NB4 (cell line): ENCODE measurements around the gene ZNF423.
A peak's percentile ranks its signal among the peaks of the same experiment; 100 is the strongest.

Experiments used
- DNase-seq: peaks from one replicate; pipeline ENCODE4 v3.0.0; 2010; ENCODE audit warnings: low read depth
- H3K4me3 ChIP-seq: one replicate; pipeline ENCODE4 v1.5.1; 2011; ENCODE audit warnings: mild to moderate bottlenecking, low read depth, low read length, moderate library complexity
- MYC ChIP-seq: IDR thresholded peaks from 2 replicates; pipeline ENCODE4 v1.6.1; 2011; ENCODE audit warnings: low read depth, low read length
- POLR2A ChIP-seq: IDR thresholded peaks from 2 replicates; pipeline ENCODE4 v1.6.1; 2011; ENCODE audit warnings: mild to moderate bottlenecking; ENCODE audit not compliant: insufficient read length; ENCODE audit errors: extremely low read depth
- TF ChIP-seq, protein P1 (sequence below): IDR thresholded peaks from 2 replicates; pipeline ENCODE4 v1.6.1; 2011; ENCODE audit warnings: low read depth, low read length
- TF ChIP-seq, protein P2 (sequence below): IDR thresholded peaks from one replicate; pipeline ENCODE4 v1.5.1; 2012; ENCODE audit warnings: low read depth, low read length

The ZNF423 gene

DNA sequence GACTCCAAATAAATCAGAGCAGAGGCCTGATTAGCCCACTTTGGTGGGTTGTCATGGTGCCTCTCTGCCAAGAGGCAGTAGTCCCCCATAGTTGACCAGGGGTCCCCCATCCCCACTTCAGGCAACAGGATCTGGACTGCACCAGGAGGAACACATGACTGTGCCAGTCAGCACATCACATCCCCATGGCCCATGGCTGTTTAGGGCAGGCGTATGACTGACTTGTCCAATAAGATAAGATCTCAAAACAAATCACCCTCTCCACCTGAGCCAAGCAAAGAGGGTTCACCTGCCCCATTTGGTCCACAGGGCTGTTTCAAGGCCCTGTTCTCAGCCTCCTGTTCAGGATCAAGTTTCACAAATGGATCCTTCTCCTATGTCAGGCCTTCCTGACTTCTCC is 389.0 kb downstream of the ZNF423 start:
- TF ChIP-seq, protein P1, sequence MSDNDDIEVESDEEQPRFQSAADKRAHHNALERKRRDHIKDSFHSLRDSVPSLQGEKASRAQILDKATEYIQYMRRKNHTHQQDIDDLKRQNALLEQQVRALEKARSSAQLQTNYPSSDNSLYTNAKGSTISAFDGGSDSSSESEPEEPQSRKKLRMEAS, result no peak
- TF ChIP-seq MYC, result no peak
- no peak for DNase-seq
- H3K4me3 ChIP-seq, result no peak overlapping the region

DNA sequence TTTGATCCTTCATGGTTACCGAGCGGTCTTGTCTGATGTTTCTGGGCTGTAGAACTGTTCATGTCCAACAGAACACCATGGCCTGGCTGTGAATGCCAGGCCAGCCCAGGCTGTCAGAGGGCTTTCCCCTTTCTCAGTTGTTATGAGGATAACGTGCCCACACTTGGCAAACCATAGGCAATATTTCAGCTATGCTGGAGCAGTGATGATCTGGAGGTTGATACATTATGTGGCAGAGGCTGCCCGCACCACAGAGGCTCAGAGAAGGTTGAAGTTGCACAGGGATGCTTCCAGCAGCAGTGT is 389.4 kb downstream of the ZNF423 start:
- no peak for DNase-seq
- TF ChIP-seq, protein P1, result no peak
- no peak overlapping the region for H3K4me3 ChIP-seq

DNA sequence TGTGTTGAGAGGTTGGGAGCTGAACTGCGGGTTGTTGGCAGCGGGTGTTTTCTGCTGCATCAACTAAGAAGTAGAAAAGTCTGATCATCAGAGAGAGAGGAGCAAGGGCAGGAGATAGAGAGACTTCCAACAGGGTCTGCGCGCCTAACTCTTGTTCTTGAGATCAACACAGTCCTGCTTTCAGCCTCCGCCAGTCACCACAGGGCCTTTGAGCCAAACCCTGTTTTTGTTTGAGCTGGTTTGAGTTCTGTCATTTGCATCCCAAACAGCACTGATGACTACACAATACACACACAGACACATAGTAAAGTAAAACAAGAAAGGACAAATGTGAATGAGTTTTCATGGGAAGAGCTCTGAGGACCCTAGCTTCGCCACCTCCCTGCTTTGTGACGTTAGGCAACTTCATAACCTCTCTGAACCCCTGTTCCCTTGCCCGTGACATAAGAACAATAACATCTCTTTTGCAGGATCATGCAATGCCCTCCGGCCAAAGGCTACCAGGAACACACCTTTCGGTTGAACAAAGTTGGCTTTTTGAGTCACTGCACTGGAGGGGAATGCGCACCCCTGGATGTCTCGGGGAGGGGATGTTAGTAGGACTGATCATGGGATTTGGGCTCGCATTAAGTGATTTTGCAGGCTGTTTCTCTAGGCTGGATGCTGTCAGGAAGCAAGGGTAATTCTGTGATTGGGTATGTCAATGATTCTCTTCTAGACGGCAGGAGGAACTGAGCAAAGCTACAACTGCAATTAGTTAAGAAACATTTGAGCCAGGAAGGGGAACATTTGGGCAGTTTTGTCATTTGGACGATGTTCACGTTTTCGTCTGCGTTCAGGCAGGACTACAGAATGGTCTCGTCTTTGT is 390.0 kb downstream of the ZNF423 start:
- no peak for DNase-seq

DNA sequence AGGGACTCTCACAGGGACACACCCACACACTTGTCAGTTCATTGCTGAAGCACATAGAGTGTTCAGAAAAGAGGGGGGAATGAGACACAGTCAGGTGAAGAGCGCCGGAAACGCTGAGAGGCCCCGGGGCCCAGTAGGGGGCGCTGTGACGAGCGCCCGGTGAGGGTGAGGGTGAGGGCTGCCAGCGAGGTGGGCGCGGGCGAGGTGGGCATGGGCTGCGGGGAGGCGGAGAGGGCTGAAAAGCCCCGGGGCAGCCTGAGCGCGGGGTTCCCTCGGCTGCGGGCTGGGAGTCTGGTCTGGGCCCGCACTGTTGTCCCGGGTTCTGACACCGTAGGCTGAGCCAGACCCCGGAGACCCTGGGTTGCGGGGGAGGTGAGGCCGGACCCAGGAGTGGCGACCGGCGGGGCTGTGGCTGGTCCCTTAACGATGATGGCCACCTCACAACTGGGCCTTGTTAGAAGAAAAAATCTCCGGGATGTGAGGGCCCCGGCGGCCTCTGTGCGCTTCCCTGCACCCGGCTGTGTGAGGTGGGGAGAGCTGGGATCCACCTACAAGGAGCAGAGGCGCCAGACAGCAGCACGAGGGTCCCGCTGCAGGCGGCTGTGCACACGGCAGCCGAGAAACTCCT is 390.9 kb downstream of the ZNF423 start:
- TF ChIP-seq, protein P2, sequence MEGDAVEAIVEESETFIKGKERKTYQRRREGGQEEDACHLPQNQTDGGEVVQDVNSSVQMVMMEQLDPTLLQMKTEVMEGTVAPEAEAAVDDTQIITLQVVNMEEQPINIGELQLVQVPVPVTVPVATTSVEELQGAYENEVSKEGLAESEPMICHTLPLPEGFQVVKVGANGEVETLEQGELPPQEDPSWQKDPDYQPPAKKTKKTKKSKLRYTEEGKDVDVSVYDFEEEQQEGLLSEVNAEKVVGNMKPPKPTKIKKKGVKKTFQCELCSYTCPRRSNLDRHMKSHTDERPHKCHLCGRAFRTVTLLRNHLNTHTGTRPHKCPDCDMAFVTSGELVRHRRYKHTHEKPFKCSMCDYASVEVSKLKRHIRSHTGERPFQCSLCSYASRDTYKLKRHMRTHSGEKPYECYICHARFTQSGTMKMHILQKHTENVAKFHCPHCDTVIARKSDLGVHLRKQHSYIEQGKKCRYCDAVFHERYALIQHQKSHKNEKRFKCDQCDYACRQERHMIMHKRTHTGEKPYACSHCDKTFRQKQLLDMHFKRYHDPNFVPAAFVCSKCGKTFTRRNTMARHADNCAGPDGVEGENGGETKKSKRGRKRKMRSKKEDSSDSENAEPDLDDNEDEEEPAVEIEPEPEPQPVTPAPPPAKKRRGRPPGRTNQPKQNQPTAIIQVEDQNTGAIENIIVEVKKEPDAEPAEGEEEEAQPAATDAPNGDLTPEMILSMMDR, result peak; percentile 48
- no peak for TF ChIP-seq MYC
- no peak overlapping the region for H3K4me3 ChIP-seq
- DNase-seq, result no peak

More for the DNA sequence above, 390.0 kb downstream of the ZNF423 start:
- TF ChIP-seq POLR2A, result no peak
- H3K4me3 ChIP-seq, result no peak overlapping the region

DNA sequence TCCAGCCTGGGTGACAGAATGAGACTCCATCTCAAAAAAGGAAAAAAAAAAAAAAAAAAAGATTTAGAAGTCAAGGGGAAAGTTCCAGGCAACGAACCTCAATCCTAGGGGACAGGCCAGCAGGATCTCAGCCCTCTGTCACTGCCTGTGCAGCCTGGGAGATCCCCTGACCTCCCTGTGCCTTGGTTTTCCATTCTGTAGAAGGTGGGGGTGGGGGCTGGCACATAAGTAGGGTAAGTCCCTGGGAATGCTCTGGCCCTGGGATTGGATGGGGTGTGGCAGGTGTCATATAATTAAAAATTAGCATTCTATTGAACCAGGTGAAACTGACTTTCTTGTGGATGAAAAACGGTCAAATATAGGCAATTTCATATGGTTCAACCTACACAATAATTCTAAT is 391.8 kb downstream of the ZNF423 start:
- no peak overlapping the region for H3K4me3 ChIP-seq
- TF ChIP-seq POLR2A, result no peak
- TF ChIP-seq MYC, result no peak
- TF ChIP-seq, protein P1, result no peak
- TF ChIP-seq, protein P2, result no peak
- no peak for DNase-seq

DNA sequence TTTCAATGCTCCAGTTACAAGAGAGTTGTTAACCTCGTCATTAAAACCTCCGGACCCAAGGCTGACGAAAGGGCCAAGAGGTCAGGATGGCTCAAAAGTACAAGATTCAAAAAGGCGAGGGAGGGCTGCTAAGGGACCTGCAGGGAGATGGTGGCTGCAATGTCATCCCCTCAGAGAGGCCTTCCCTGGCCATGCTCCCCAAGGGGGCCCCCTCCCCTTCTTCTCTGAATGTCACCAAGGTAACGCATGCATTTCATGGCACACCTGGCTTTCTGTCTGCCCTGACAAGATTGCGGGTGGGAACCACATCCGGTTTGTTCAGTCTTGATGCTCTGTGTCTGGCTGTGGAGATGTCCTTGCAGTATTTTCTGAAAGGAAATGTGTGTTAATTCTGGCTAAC is 392.4 kb downstream of the ZNF423 start:
- no peak overlapping the region for H3K4me3 ChIP-seq
- no peak for TF ChIP-seq MYC
- TF ChIP-seq POLR2A, result no peak
- TF ChIP-seq, protein P2, result no peak
- TF ChIP-seq, protein P1, result no peak
- DNase-seq, result peak; percentile 36

DNA sequence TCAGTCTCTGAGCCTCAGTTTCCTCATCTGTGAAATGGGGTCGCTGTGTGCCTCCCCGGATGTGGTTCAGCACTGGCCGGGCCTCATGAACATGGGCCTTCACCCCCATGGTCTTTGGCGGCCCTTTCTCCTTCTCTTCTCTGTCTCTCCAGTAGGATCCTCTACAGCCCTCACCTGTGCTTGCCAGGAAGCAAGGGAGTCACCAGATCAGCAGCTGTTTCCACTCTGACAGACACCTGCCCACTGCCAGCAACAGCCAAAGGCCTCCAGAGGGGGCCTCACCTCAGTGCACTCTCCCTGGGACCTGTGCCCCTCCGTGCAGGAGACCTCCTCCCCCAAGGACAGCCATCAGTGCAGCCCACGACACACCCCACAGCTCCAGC is 392.9 kb downstream of the ZNF423 start:
- no peak overlapping the region for H3K4me3 ChIP-seq
- TF ChIP-seq POLR2A (no peak), MYC (no peak)
- TF ChIP-seq, protein P1, result no peak
- TF ChIP-seq, protein P2, result no peak
- no peak for DNase-seq
